ENCODE data around the gene SLAMF8.
A peak's percentile ranks its signal among the peaks of the same experiment; 100 is the strongest.

The SLAMF8 gene

GRCh38 chr1:159848326-159848725, 21.7 kb downstream of the SLAMF8 start:
- H3K4me1 ChIP-seq (ENCODE audit: control insufficient read depth, insufficient read depth, low read length, unreplicated experiment): peaks cover 28% of the 10 kb centered on the region

GRCh38 chr1:159849626-159850366, 23.1 kb downstream of the SLAMF8 start:
- Histone ChIP-seq H3K4me1 (ENCODE audit: control insufficient read depth, insufficient read depth, low read length, unreplicated experiment) (peaks cover 32% of the 10 kb centered on the region), H3K27me3 (ENCODE audit: insufficient read depth, low read length) (no peaks in the 10 kb centered on the region), H3K27ac (ENCODE audit: low read depth, low read length) (peak overlapping the region; percentile 93), H2AFZ (ENCODE audit: low read length, unreplicated experiment) (no peak overlapping the region), H3K79me2 (ENCODE audit: control insufficient read depth, insufficient read depth, low read length, unreplicated experiment) (no peaks in the 10 kb centered on the region), H3K4me3 (ENCODE audit: low read depth, low read length) (peak overlapping the region; percentile 31; the same call in 1 of the 2 replicates), H3K36me3 (ENCODE audit: insufficient read depth, low read length) (no peaks in the 10 kb centered on the region)

More at GRCh38 chr1:159848326-159848725, 21.7 kb downstream of the SLAMF8 start:
- Histone ChIP-seq H3K36me3 (ENCODE audit: insufficient read depth, low read length) (no peaks in the 10 kb centered on the region), H3K27ac (ENCODE audit: low read depth, low read length) (peak overlapping the region; percentile 93), H3K4me3 (ENCODE audit: low read depth, low read length) (no peak overlapping the region), H3K27me3 (ENCODE audit: insufficient read depth, low read length) (no peaks in the 10 kb centered on the region), H2AFZ (ENCODE audit: low read length, unreplicated experiment) (no peak overlapping the region), H3K79me2 (ENCODE audit: control insufficient read depth, insufficient read depth, low read length, unreplicated experiment) (no peaks in the 10 kb centered on the region)

- Histone ChIP-seq H3K27me3 (ENCODE audit: insufficient read depth, low read length) (no peaks in the 10 kb centered on the region), H3K4me1 (ENCODE audit: control insufficient read depth, insufficient read depth, low read length, unreplicated experiment) (peaks cover 33% of the 10 kb centered on the region), H3K79me2 (ENCODE audit: control insufficient read depth, insufficient read depth, low read length, unreplicated experiment) (no peaks in the 10 kb centered on the region), H3K36me3 (ENCODE audit: insufficient read depth, low read length) (no peaks in the 10 kb centered on the region), H3K27ac (ENCODE audit: low read depth, low read length) (no peak overlapping the region), H2AFZ (ENCODE audit: low read length, unreplicated experiment) (no peak overlapping the region), H3K4me3 (ENCODE audit: low read depth, low read length) (no peak overlapping the region)
Observed at GRCh38 chr1:159851407-159851806, 24.7 kb downstream of the SLAMF8 start.

- H3K4me3 ChIP-seq (ENCODE audit: low read depth, low read length): peak overlapping the region; percentile 89
- no peaks in the 10 kb centered on the region for H3K27me3 ChIP-seq (ENCODE audit: insufficient read depth, low read length)
- H3K27ac ChIP-seq (ENCODE audit: low read depth, low read length): peak overlapping the region; percentile 85
- no peaks in the 10 kb centered on the region for H3K36me3 ChIP-seq (ENCODE audit: insufficient read depth, low read length)
- peaks cover 37% of the 10 kb centered on the region for H3K4me1 ChIP-seq (ENCODE audit: control insufficient read depth, insufficient read depth, low read length, unreplicated experiment)
- no peaks in the 10 kb centered on the region for H3K79me2 ChIP-seq (ENCODE audit: control insufficient read depth, insufficient read depth, low read length, unreplicated experiment)
- H2AFZ ChIP-seq (ENCODE audit: low read length, unreplicated experiment): no peak overlapping the region
Observed at GRCh38 chr1:159853417-159854115, 26.9 kb downstream of the SLAMF8 start.

- Histone ChIP-seq H3K36me3 (ENCODE audit: insufficient read depth, low read length) (no peaks in the 10 kb centered on the region), H3K79me2 (ENCODE audit: control insufficient read depth, insufficient read depth, low read length, unreplicated experiment) (no peaks in the 10 kb centered on the region), H3K27me3 (ENCODE audit: insufficient read depth, low read length) (no peaks in the 10 kb centered on the region), H3K4me3 (ENCODE audit: low read depth, low read length) (peak overlapping the region; percentile 89), H3K4me1 (ENCODE audit: control insufficient read depth, insufficient read depth, low read length, unreplicated experiment) (peaks cover 35% of the 10 kb centered on the region), H2AFZ (ENCODE audit: low read length, unreplicated experiment) (peak overlapping the region; percentile 63), H3K27ac (ENCODE audit: low read depth, low read length) (peak overlapping the region; percentile 85)
Observed at GRCh38 chr1:159854116-159854692, 27.5 kb downstream of the SLAMF8 start.

- no peaks in the 10 kb centered on the region for H3K79me2 ChIP-seq (ENCODE audit: control insufficient read depth, insufficient read depth, low read length, unreplicated experiment)
- peaks cover 29% of the 10 kb centered on the region for H3K4me1 ChIP-seq (ENCODE audit: control insufficient read depth, insufficient read depth, low read length, unreplicated experiment)
- peak overlapping the region; percentile 89 for H3K4me3 ChIP-seq (ENCODE audit: low read depth, low read length)
- H3K36me3 ChIP-seq (ENCODE audit: insufficient read depth, low read length): no peaks in the 10 kb centered on the region
- peak overlapping the region; percentile 85 for H3K27ac ChIP-seq (ENCODE audit: low read depth, low read length)
- H3K27me3 ChIP-seq (ENCODE audit: insufficient read depth, low read length): no peaks in the 10 kb centered on the region
- H2AFZ ChIP-seq (ENCODE audit: low read length, unreplicated experiment): peak overlapping the region; percentile 63
Observed at GRCh38 chr1:159854693-159855192, 28.1 kb downstream of the SLAMF8 start.

GRCh38 chr1:159855709-159856108, 29.0 kb downstream of the SLAMF8 start:
- no peaks in the 10 kb centered on the region for H3K36me3 ChIP-seq (ENCODE audit: insufficient read depth, low read length)
- H3K4me3 ChIP-seq (ENCODE audit: low read depth, low read length): peak overlapping the region; percentile 89
- peaks cover 20% of the 10 kb centered on the region for H3K4me1 ChIP-seq (ENCODE audit: control insufficient read depth, insufficient read depth, low read length, unreplicated experiment)
- H3K27ac ChIP-seq (ENCODE audit: low read depth, low read length): no peak overlapping the region
- no peaks in the 10 kb centered on the region for H3K79me2 ChIP-seq (ENCODE audit: control insufficient read depth, insufficient read depth, low read length, unreplicated experiment)
- no peaks in the 10 kb centered on the region for H3K27me3 ChIP-seq (ENCODE audit: insufficient read depth, low read length)
- H2AFZ ChIP-seq (ENCODE audit: low read length, unreplicated experiment): no peak overlapping the region

- H2AFZ ChIP-seq (ENCODE audit: low read length, unreplicated experiment): no peak overlapping the region
- H3K4me3 ChIP-seq (ENCODE audit: low read depth, low read length): no peak overlapping the region
- H3K36me3 ChIP-seq (ENCODE audit: insufficient read depth, low read length): no peaks in the 10 kb centered on the region
- no peak overlapping the region for H3K27ac ChIP-seq (ENCODE audit: low read depth, low read length)
- H3K27me3 ChIP-seq (ENCODE audit: insufficient read depth, low read length): no peaks in the 10 kb centered on the region
- H3K4me1 ChIP-seq (ENCODE audit: control insufficient read depth, insufficient read depth, low read length, unreplicated experiment): peaks cover 20% of the 10 kb centered on the region
- no peaks in the 10 kb centered on the region for H3K79me2 ChIP-seq (ENCODE audit: control insufficient read depth, insufficient read depth, low read length, unreplicated experiment)
Observed at GRCh38 chr1:159856576-159856975, 29.9 kb downstream of the SLAMF8 start.

GRCh38 chr1:159857889-159858288, 31.2 kb downstream of the SLAMF8 start:
- Histone ChIP-seq H3K79me2 (ENCODE audit: control insufficient read depth, insufficient read depth, low read length, unreplicated experiment) (no peaks in the 10 kb centered on the region), H3K27ac (ENCODE audit: low read depth, low read length) (no peak overlapping the region), H3K36me3 (ENCODE audit: insufficient read depth, low read length) (no peaks in the 10 kb centered on the region), H2AFZ (ENCODE audit: low read length, unreplicated experiment) (no peak overlapping the region), H3K4me3 (ENCODE audit: low read depth, low read length) (no peak overlapping the region), H3K4me1 (ENCODE audit: control insufficient read depth, insufficient read depth, low read length, unreplicated experiment) (peaks cover 14% of the 10 kb centered on the region), H3K27me3 (ENCODE audit: insufficient read depth, low read length) (no peaks in the 10 kb centered on the region)

- Histone ChIP-seq H3K27me3 (ENCODE audit: insufficient read depth, low read length) (no peaks in the 10 kb centered on the region), H3K4me3 (ENCODE audit: low read depth, low read length) (no peak overlapping the region), H2AFZ (ENCODE audit: low read length, unreplicated experiment) (no peak overlapping the region), H3K36me3 (ENCODE audit: insufficient read depth, low read length) (no peaks in the 10 kb centered on the region), H3K4me1 (ENCODE audit: control insufficient read depth, insufficient read depth, low read length, unreplicated experiment) (peaks cover 5% of the 10 kb centered on the region), H3K79me2 (ENCODE audit: control insufficient read depth, insufficient read depth, low read length, unreplicated experiment) (no peaks in the 10 kb centered on the region), H3K27ac (ENCODE audit: low read depth, low read length) (no peak overlapping the region)
Observed at GRCh38 chr1:159859767-159860322, 33.2 kb downstream of the SLAMF8 start.

Measured in ACC112 (cell line).